OCI-LY1 (cell line): ENCODE data around the gene SLCO3A1.

ENCODE experiments used
- EZH2 ChIP-seq: fragments of 200-600 bp; sonication (generic), shearing (Covaris generic); IDR thresholded peaks from 2 replicates; pipeline ENCODE4 v1.8.0; 2017; ENCODE audit warnings: borderline replicate concordance, mixed run types, mild to moderate bottlenecking, antibody characterized with exemption, low read length, moderate library complexity, mixed read lengths
- TF ChIP-seq, protein P1 (sequence below): fragments of 200-600 bp; sonication (generic), shearing (Covaris generic); IDR thresholded peaks from 2 replicates; pipeline ENCODE4 v1.5.1; 2017; ENCODE audit warnings: mild to moderate bottlenecking, antibody characterized with exemption, low read length, moderate library complexity, mixed read lengths

DNA sequence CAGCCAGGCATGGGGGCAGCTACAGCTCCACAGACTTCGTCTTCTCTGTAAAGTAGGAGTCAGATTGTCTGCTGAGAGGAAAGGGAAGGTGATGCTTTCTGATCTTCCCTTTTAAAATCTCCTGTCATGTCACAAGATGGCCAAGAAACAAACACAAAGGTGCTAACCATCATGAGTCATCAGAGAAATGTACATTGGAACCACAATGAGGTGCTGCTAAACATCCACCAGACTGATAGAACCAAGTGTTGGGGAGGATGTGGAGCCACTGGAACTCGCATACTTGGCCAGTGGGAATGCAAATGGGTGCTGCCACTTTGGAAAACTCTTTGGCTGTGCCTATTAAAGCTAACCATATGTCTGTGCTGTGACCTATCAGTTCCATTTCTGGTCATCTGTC lies 268.8 kb downstream of the SLCO3A1 start:
- TF ChIP-seq EZH2, result no peak
- TF ChIP-seq, protein P1, sequence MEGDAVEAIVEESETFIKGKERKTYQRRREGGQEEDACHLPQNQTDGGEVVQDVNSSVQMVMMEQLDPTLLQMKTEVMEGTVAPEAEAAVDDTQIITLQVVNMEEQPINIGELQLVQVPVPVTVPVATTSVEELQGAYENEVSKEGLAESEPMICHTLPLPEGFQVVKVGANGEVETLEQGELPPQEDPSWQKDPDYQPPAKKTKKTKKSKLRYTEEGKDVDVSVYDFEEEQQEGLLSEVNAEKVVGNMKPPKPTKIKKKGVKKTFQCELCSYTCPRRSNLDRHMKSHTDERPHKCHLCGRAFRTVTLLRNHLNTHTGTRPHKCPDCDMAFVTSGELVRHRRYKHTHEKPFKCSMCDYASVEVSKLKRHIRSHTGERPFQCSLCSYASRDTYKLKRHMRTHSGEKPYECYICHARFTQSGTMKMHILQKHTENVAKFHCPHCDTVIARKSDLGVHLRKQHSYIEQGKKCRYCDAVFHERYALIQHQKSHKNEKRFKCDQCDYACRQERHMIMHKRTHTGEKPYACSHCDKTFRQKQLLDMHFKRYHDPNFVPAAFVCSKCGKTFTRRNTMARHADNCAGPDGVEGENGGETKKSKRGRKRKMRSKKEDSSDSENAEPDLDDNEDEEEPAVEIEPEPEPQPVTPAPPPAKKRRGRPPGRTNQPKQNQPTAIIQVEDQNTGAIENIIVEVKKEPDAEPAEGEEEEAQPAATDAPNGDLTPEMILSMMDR, result no peak
